ENCODE data around the gene ARHGAP32.

ARHGAP32 gene

DNA sequence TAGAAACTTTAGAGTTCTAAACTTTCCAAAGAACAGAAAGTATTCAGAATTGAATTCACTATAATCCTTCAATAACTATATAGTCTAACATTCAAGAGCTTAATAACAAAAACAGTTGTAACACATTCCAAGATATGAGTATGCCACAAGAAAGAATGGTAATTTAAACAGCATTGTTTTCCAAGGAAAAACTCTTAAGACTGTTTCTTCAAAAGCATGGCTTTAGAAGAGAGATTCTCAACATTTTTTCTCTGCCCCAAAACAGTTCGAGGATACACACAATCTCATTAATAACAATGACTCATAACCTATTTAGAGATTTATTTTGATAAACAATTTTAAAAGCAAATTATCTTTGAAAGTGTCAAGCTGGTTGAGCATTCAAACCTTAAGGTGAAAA is 16.7 kb upstream of the ARHGAP32 start:
- TF ChIP-seq EZH2phosphoT487 (IDR thresholded peaks at IDR 0.05; ENCODE audit: borderline replicate concordance, low read length) (no peak), CTCF (IDR thresholded peaks at IDR 0.05; ENCODE audit: low read depth, low read length, poor library complexity, severe bottlenecking) (no peak)

GRCh38 chr11:129204150-129204838 is 12.2 kb upstream of the ARHGAP32 start:
- H3F3A ChIP-seq (ENCODE audit: control insufficient read depth, insufficient read depth), result no peaks in the 10 kb centered on the region
- no peaks in the 10 kb centered on the region for H3K9me3 ChIP-seq (ENCODE audit: control insufficient read depth, insufficient read depth, low read length)
- H3K4me1 ChIP-seq (ENCODE audit: control insufficient read depth, low read length), result no peaks in the 10 kb centered on the region
- no peaks in the 10 kb centered on the region for H3K79me2 ChIP-seq (ENCODE audit: control insufficient read depth, low read length)
- H3K36me3 ChIP-seq (ENCODE audit: control insufficient read depth, low read length), result no peaks in the 10 kb centered on the region
- no peak overlapping the region for H3K4me3 ChIP-seq (ENCODE audit: low read length)
- H4K20me1 ChIP-seq (ENCODE audit: control insufficient read depth, insufficient read depth, low read depth, low read length), result no peaks in the 10 kb centered on the region
- no peak overlapping the region for H3K27ac ChIP-seq (ENCODE audit: low read depth, low read length)
- H3K9me2 ChIP-seq (replicated peaks; ENCODE audit: control insufficient read depth, low read length), result no peaks in the 10 kb centered on the region
- no peaks in the 10 kb centered on the region for H3K27me3 ChIP-seq (ENCODE audit: control insufficient read depth, low read length)
- TF ChIP-seq EZH2phosphoT487 (IDR thresholded peaks at IDR 0.05; ENCODE audit: borderline replicate concordance, low read length) (no peak), CTCF (IDR thresholded peaks at IDR 0.05; ENCODE audit: low read depth, low read length, poor library complexity, severe bottlenecking) (no peak)
- no peak overlapping the region for H3K4me2 ChIP-seq (ENCODE audit: low read length)

More for the DNA sequence above, 16.7 kb upstream of the ARHGAP32 start:
- H3K4me3 ChIP-seq (ENCODE audit: low read length), result no peak overlapping the region
- H4K20me1 ChIP-seq (ENCODE audit: control insufficient read depth, insufficient read depth, low read depth, low read length), result no peaks in the 10 kb centered on the region
- H3K36me3 ChIP-seq (ENCODE audit: control insufficient read depth, low read length), result no peaks in the 10 kb centered on the region
- H3K9me2 ChIP-seq (replicated peaks; ENCODE audit: control insufficient read depth, low read length), result no peaks in the 10 kb centered on the region
- peaks cover 11% of the 10 kb centered on the region; the same call in 1 of the 2 replicates for H3K27me3 ChIP-seq (ENCODE audit: control insufficient read depth, low read length)
- no peaks in the 10 kb centered on the region for H3K79me2 ChIP-seq (ENCODE audit: control insufficient read depth, low read length)
- no peaks in the 10 kb centered on the region for H3K4me1 ChIP-seq (ENCODE audit: control insufficient read depth, low read length)
- no peaks in the 10 kb centered on the region for H3K9me3 ChIP-seq (ENCODE audit: control insufficient read depth, insufficient read depth, low read length)
- H3F3A ChIP-seq (ENCODE audit: control insufficient read depth, insufficient read depth), result no peaks in the 10 kb centered on the region
- no peak overlapping the region for H3K4me2 ChIP-seq (ENCODE audit: low read length)
- H3K27ac ChIP-seq (ENCODE audit: low read depth, low read length), result no peak overlapping the region

GRCh38 chr11:129202646-129203045 is 10.5 kb upstream of the ARHGAP32 start:
- Histone ChIP-seq H3K4me3 (ENCODE audit: low read length) (no peak overlapping the region), H3K9me2 (replicated peaks; ENCODE audit: control insufficient read depth, low read length) (no peaks in the 10 kb centered on the region), H4K20me1 (ENCODE audit: control insufficient read depth, insufficient read depth, low read depth, low read length) (no peaks in the 10 kb centered on the region), H3K4me2 (ENCODE audit: low read length) (no peak overlapping the region), H3K36me3 (ENCODE audit: control insufficient read depth, low read length) (no peaks in the 10 kb centered on the region), H3F3A (ENCODE audit: control insufficient read depth, insufficient read depth) (no peaks in the 10 kb centered on the region), H3K27me3 (ENCODE audit: control insufficient read depth, low read length) (no peaks in the 10 kb centered on the region), H3K4me1 (ENCODE audit: control insufficient read depth, low read length) (no peaks in the 10 kb centered on the region), H3K79me2 (ENCODE audit: control insufficient read depth, low read length) (no peaks in the 10 kb centered on the region), H3K9me3 (ENCODE audit: control insufficient read depth, insufficient read depth, low read length) (no peaks in the 10 kb centered on the region), H3K27ac (ENCODE audit: low read depth, low read length) (no peak overlapping the region)
- no peak for TF ChIP-seq EZH2phosphoT487 (IDR thresholded peaks at IDR 0.05; ENCODE audit: borderline replicate concordance, low read length)
- TF ChIP-seq CTCF (IDR thresholded peaks at IDR 0.05; ENCODE audit: low read depth, low read length, poor library complexity, severe bottlenecking), result no peak

Data from DOHH2 (cell line).